Ectodermal cell (in vitro differentiated cells): ENCODE measurements around the gene KIAA1328.
"Not testable (repeated sequence)": the region's sequence is repeated elsewhere in the genome, so short reads cannot be mapped to it uniquely, and the experiment has no call there.

Experiments
- H3K27ac ChIP-seq: 2 replicates; pipeline ENCODE4 v1.7.0; 2013; ENCODE audit warnings: mild to moderate bottlenecking, low read depth, low read length; ENCODE audit not compliant: insufficient read depth, poor library complexity, severe bottlenecking
- H3K27me3 ChIP-seq: 2 replicates; pipeline ENCODE4 v1.7.0; 2013; ENCODE audit warnings: mild to moderate bottlenecking, low read length; ENCODE audit not compliant: insufficient read depth, control insufficient read depth, poor library complexity, severe bottlenecking
- H3K36me3 ChIP-seq: one replicate; pipeline ENCODE4 v1.7.0; 2013; ENCODE audit warnings: low read length; ENCODE audit not compliant: control insufficient read depth, insufficient read depth
- H3K4me1 ChIP-seq: one replicate; pipeline ENCODE4 v1.7.0; 2013; ENCODE audit warnings: low read length; ENCODE audit not compliant: control insufficient read depth, insufficient read depth
- H3K4me3 ChIP-seq: 2 replicates; pipeline ENCODE4 v1.7.0; 2013; ENCODE audit warnings: low read depth, low read length, control low read depth; ENCODE audit not compliant: insufficient read depth
- H3K9me3 ChIP-seq: 2 replicates; pipeline ENCODE4 v1.7.0; 2013; ENCODE audit warnings: mild to moderate bottlenecking, low read length, moderate library complexity; ENCODE audit not compliant: control insufficient read depth
- WGBS, 2 experiments: methylation state at CpG; one replicate each; pipeline ENCODE4 v1.1.7; 2013; ENCODE audit warnings: missing lambda C conversion rate in 2 of 2; 5-methylcytosine and 5-hydroxymethylcytosine counted together

The KIAA1328 gene

GRCh38 chr18:36871801-36872200 is 42.9 kb downstream of the KIAA1328 start:
- no peak overlapping the region for H3K4me3 ChIP-seq
- no peaks in the 10 kb centered on the region for H3K36me3 ChIP-seq
- no peak overlapping the region for H3K27ac ChIP-seq
- WGBS, 2 experiments: 88 to 96% methylated on average over 3 of the region's 3 CpGs
- H3K27me3 ChIP-seq: no peaks in the 10 kb centered on the region
- no peaks in the 10 kb centered on the region for H3K9me3 ChIP-seq
- peaks cover 9% of the 10 kb centered on the region for H3K4me1 ChIP-seq

- Histone ChIP-seq H3K27ac (no peak overlapping the region), H3K27me3 (no peaks in the 10 kb centered on the region), H3K4me1 (peaks cover 9% of the 10 kb centered on the region), H3K4me3 (no peak overlapping the region), H3K36me3 (no peaks in the 10 kb centered on the region), H3K9me3 (no peaks in the 10 kb centered on the region)
Measured at GRCh38 chr18:36872329-36872728, 43.4 kb downstream of the KIAA1328 start.

- H3K27me3 ChIP-seq, H3K9me3 ChIP-seq, H3K27ac ChIP-seq, H3K4me1 ChIP-seq, H3K4me3 ChIP-seq, H3K36me3 ChIP-seq: not testable (repeated sequence)
Measured at GRCh38 chr18:36873826-36874225, 44.9 kb downstream of the KIAA1328 start.

GRCh38 chr18:36879796-36880195 is 50.9 kb downstream of the KIAA1328 start:
- H3K9me3 ChIP-seq, H3K4me1 ChIP-seq, H3K27ac ChIP-seq, H3K4me3 ChIP-seq, H3K36me3 ChIP-seq, H3K27me3 ChIP-seq: not testable (repeated sequence)
- WGBS, 2 experiments: 96 to 98% methylated on average over 3 of the region's 3 CpGs

GRCh38 chr18:36885981-36886380 is 57.1 kb downstream of the KIAA1328 start:
- 88 to 92% methylated on average over 2 of the region's 2 CpGs for WGBS, 2 experiments
- H3K9me3 ChIP-seq: no peaks in the 10 kb centered on the region
- H3K4me3 ChIP-seq: no peak overlapping the region
- no peaks in the 10 kb centered on the region for H3K27me3 ChIP-seq
- no peaks in the 10 kb centered on the region for H3K36me3 ChIP-seq
- H3K4me1 ChIP-seq: no peaks in the 10 kb centered on the region
- H3K27ac ChIP-seq: no peak overlapping the region

GRCh38 chr18:36887114-36887513 is 58.2 kb downstream of the KIAA1328 start:
- Histone ChIP-seq H3K36me3 (no peaks in the 10 kb centered on the region), H3K4me3 (no peak overlapping the region), H3K4me1 (no peaks in the 10 kb centered on the region), H3K27ac (no peak overlapping the region), H3K27me3 (no peaks in the 10 kb centered on the region), H3K9me3 (no peaks in the 10 kb centered on the region)

GRCh38 chr18:36887864-36888263 is 58.9 kb downstream of the KIAA1328 start:
- H3K36me3 ChIP-seq: no peaks in the 10 kb centered on the region
- no peaks in the 10 kb centered on the region for H3K27me3 ChIP-seq
- no peak overlapping the region for H3K4me3 ChIP-seq
- no peak overlapping the region for H3K27ac ChIP-seq
- no peaks in the 10 kb centered on the region for H3K9me3 ChIP-seq
- 93 to 96% methylated on average over 1 of the region's 1 CpG for WGBS, 2 experiments
- no peaks in the 10 kb centered on the region for H3K4me1 ChIP-seq

- Histone ChIP-seq H3K4me3 (no peak overlapping the region), H3K9me3 (no peaks in the 10 kb centered on the region), H3K4me1 (no peaks in the 10 kb centered on the region), H3K36me3 (no peaks in the 10 kb centered on the region), H3K27me3 (no peaks in the 10 kb centered on the region), H3K27ac (no peak overlapping the region)
Measured at GRCh38 chr18:36888778-36889177, 59.9 kb downstream of the KIAA1328 start.

- Histone ChIP-seq H3K4me1 (no peaks in the 10 kb centered on the region), H3K27me3 (no peaks in the 10 kb centered on the region), H3K36me3 (no peaks in the 10 kb centered on the region), H3K9me3 (no peaks in the 10 kb centered on the region), H3K27ac (no peak overlapping the region), H3K4me3 (no peak overlapping the region)
- WGBS, 2 experiments: 75 to 95% methylated on average over 1 of the region's 1 CpG
Measured at GRCh38 chr18:36889321-36889720, 60.4 kb downstream of the KIAA1328 start.

- no peaks in the 10 kb centered on the region for H3K36me3 ChIP-seq
- no peaks in the 10 kb centered on the region for H3K9me3 ChIP-seq
- H3K27ac ChIP-seq: no peak overlapping the region
- H3K4me1 ChIP-seq: no peaks in the 10 kb centered on the region
- no peak overlapping the region for H3K4me3 ChIP-seq
- H3K27me3 ChIP-seq: no peaks in the 10 kb centered on the region
Measured at GRCh38 chr18:36889742-36890141, 60.8 kb downstream of the KIAA1328 start.

GRCh38 chr18:36890598-36890997 is 61.7 kb downstream of the KIAA1328 start:
- 91 to 97% methylated on average over 2 to 3 of the region's 3 CpGs for WGBS, 2 experiments
- no peak overlapping the region for H3K27ac ChIP-seq
- no peaks in the 10 kb centered on the region for H3K9me3 ChIP-seq
- H3K36me3 ChIP-seq: no peaks in the 10 kb centered on the region
- no peaks in the 10 kb centered on the region for H3K27me3 ChIP-seq
- no peaks in the 10 kb centered on the region for H3K4me1 ChIP-seq
- H3K4me3 ChIP-seq: no peak overlapping the region
